Mammary epithelial cell (primary cell): Measurements from ENCODE around the gene KLHL1.

Experiments used
- EZH2 ChIP-seq: IDR thresholded peaks from 2 replicates; pipeline ENCODE4 v1.6.1; 2012; ENCODE audit warnings: low read length, inconsistent platforms, borderline replicate concordance
- TF ChIP-seq, protein P1 (sequence below), 2 donors: IDR thresholded peaks in 1 of 2; conservative IDR thresholded peaks in 1 of 2; 2 replicates each; pipeline ENCODE4 v1.5.1; 2011 to 2012; ENCODE audit warnings: inconsistent platforms in 2 of 2, low read length in 2 of 2, mild to moderate bottlenecking in 2 of 2, control low read depth in 1 of 2, low read depth in 1 of 2; ENCODE audit not compliant: insufficient read depth in 1 of 2; ENCODE audit errors: extremely low read depth in 1 of 2

- TF ChIP-seq, protein P1, sequence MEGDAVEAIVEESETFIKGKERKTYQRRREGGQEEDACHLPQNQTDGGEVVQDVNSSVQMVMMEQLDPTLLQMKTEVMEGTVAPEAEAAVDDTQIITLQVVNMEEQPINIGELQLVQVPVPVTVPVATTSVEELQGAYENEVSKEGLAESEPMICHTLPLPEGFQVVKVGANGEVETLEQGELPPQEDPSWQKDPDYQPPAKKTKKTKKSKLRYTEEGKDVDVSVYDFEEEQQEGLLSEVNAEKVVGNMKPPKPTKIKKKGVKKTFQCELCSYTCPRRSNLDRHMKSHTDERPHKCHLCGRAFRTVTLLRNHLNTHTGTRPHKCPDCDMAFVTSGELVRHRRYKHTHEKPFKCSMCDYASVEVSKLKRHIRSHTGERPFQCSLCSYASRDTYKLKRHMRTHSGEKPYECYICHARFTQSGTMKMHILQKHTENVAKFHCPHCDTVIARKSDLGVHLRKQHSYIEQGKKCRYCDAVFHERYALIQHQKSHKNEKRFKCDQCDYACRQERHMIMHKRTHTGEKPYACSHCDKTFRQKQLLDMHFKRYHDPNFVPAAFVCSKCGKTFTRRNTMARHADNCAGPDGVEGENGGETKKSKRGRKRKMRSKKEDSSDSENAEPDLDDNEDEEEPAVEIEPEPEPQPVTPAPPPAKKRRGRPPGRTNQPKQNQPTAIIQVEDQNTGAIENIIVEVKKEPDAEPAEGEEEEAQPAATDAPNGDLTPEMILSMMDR (conservative IDR thresholded peaks at IDR 0.05 in 1 of 2, IDR thresholded peaks at IDR 0.05 in 1 of 2; ENCODE audit: extremely low read depth in 1 of 2, insufficient read depth in 1 of 2, low read depth in 1 of 2, low read length in 2 of 2), result no peak
- no peak for TF ChIP-seq EZH2
Observed at GRCh38 chr13:70042193-70042592, 66.1 kb downstream of the KLHL1 start.
